ENCODE results near the gene C11orf65. TPM values are rescaled to one million over a fixed set of nuclear protein-coding genes. Genes with fewer than 3 reads are reported as not detected.
"Not testable (repeated sequence)": the region's sequence is repeated elsewhere in the genome, so short reads cannot be mapped to it uniquely, and the experiment has no call there.

Gene C11orf65
- total and polyA plus RNA-seq, 2 donors (not counting 1 experiment from before 2014, with no cell fraction given): 0.25 to 1.4 TPM

- Histone ChIP-seq H3K36me3 (replicated peaks in 1 of 2; ENCODE audit: control extremely low read depth in 1 of 2, control insufficient read depth in 1 of 2, extremely low read depth in 1 of 2, insufficient read depth in 2 of 2, low read length in 1 of 2) (no peaks in the 10 kb centered on the region), H3K9ac (ENCODE audit: low read length) (no peak overlapping the region), H3K4me1 (ENCODE audit: control insufficient read depth in 2 of 2, insufficient read depth in 2 of 2, low read length in 2 of 2) (no peaks in the 10 kb centered on the region), H3K27me3 (replicated peaks in 1 of 4; ENCODE audit: control extremely low read depth in 1 of 4, control insufficient read depth in 3 of 4, insufficient read depth in 4 of 4, low read length in 3 of 4) (no peaks in the 10 kb centered on the region), H3K4me3 (ENCODE audit: control extremely low read depth in 1 of 5, extremely low read depth in 1 of 5, insufficient read depth in 1 of 5, low read depth in 2 of 5, low read length in 4 of 5) (no peak overlapping the region), H3K79me2 (ENCODE audit: control insufficient read depth, insufficient read depth, low read length) (no peaks in the 10 kb centered on the region), H3K9me3 (ENCODE audit: control extremely low read depth in 1 of 3, control insufficient read depth in 2 of 3, insufficient read depth in 1 of 3, low read length in 2 of 3) (no peaks in the 10 kb centered on the region), H3K4me2 (replicated peaks; ENCODE audit: low read depth, low read length, poor library complexity, severe bottlenecking) (no peak overlapping the region), H2AFZ (ENCODE audit: insufficient read depth, low read depth, low read length, poor library complexity, severe bottlenecking) (no peak overlapping the region), H3K27ac (ENCODE audit: low read length in 2 of 2) (no peak overlapping the region), H4K20me1 (ENCODE audit: control insufficient read depth, insufficient read depth, low read length, poor library complexity, severe bottlenecking) (no peaks in the 10 kb centered on the region)
- no peak overlapping the region for H3K4me3 Mint-ChIP-seq
- 92% methylated on average over 3 of the region's 6 CpGs for WGBS (ENCODE audit: insufficient coverage)
- H3K9me3 Mint-ChIP-seq (ENCODE audit: insufficient read depth): no peaks in the 10 kb centered on the region
- CTCF ChIA-PET: no interaction called here
- POLR2A ChIA-PET: no interaction called here
- no peak overlapping the region for H3K27ac Mint-ChIP-seq
- no peak for ATAC-seq (ENCODE audit: low read depth)
- intact Hi-C loops (cut with micrococcal nuclease): no loop called here
- TF ChIP-seq, protein P1, sequence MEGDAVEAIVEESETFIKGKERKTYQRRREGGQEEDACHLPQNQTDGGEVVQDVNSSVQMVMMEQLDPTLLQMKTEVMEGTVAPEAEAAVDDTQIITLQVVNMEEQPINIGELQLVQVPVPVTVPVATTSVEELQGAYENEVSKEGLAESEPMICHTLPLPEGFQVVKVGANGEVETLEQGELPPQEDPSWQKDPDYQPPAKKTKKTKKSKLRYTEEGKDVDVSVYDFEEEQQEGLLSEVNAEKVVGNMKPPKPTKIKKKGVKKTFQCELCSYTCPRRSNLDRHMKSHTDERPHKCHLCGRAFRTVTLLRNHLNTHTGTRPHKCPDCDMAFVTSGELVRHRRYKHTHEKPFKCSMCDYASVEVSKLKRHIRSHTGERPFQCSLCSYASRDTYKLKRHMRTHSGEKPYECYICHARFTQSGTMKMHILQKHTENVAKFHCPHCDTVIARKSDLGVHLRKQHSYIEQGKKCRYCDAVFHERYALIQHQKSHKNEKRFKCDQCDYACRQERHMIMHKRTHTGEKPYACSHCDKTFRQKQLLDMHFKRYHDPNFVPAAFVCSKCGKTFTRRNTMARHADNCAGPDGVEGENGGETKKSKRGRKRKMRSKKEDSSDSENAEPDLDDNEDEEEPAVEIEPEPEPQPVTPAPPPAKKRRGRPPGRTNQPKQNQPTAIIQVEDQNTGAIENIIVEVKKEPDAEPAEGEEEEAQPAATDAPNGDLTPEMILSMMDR (IDR thresholded peaks at IDR 0.05): no peak
- TF ChIP-seq EZH2 (IDR thresholded peaks at IDR 0.05; ENCODE audit: borderline replicate concordance, insufficient read depth, low read depth, low read length, poor library complexity, severe bottlenecking): no peak
- DNase-seq: no peak
- H3K4me1 Mint-ChIP-seq: no peaks in the 10 kb centered on the region
- no peaks in the 10 kb centered on the region for H3K27me3 Mint-ChIP-seq
These were observed 68.9 kb downstream of the C11orf65 start for GRCh38 chr11:108398439-108398838.

GRCh38 chr11:108396672-108397071, 70.7 kb downstream of the C11orf65 start:
- H3K27me3 ChIP-seq (replicated peaks in 1 of 4; ENCODE audit: control extremely low read depth in 1 of 4, control insufficient read depth in 3 of 4, insufficient read depth in 4 of 4, low read length in 3 of 4); intact Hi-C loops (cut with micrococcal nuclease); H3K9me3 ChIP-seq (ENCODE audit: control extremely low read depth in 1 of 3, control insufficient read depth in 2 of 3, insufficient read depth in 1 of 3, low read length in 2 of 3); ATAC-seq (ENCODE audit: low read depth); H4K20me1 ChIP-seq (ENCODE audit: control insufficient read depth, insufficient read depth, low read length, poor library complexity, severe bottlenecking); DNase-seq; H3K4me3 Mint-ChIP-seq; H3K9me3 Mint-ChIP-seq (ENCODE audit: insufficient read depth); H3K4me1 ChIP-seq (ENCODE audit: control insufficient read depth in 2 of 2, insufficient read depth in 2 of 2, low read length in 2 of 2); H3K27ac ChIP-seq (ENCODE audit: low read length in 2 of 2); H2AFZ ChIP-seq (ENCODE audit: insufficient read depth, low read depth, low read length, poor library complexity, severe bottlenecking); CTCF ChIA-PET; H3K4me3 ChIP-seq (ENCODE audit: control extremely low read depth in 1 of 5, extremely low read depth in 1 of 5, insufficient read depth in 1 of 5, low read depth in 2 of 5, low read length in 4 of 5); H3K36me3 ChIP-seq (replicated peaks in 1 of 2; ENCODE audit: control extremely low read depth in 1 of 2, control insufficient read depth in 1 of 2, extremely low read depth in 1 of 2, insufficient read depth in 2 of 2, low read length in 1 of 2); H3K4me1 Mint-ChIP-seq; H3K9ac ChIP-seq (ENCODE audit: low read length); H3K79me2 ChIP-seq (ENCODE audit: control insufficient read depth, insufficient read depth, low read length); H3K27me3 Mint-ChIP-seq; H3K4me2 ChIP-seq (replicated peaks; ENCODE audit: low read depth, low read length, poor library complexity, severe bottlenecking); POLR2A ChIA-PET; H3K27ac Mint-ChIP-seq: not testable (repeated sequence)
- 100% methylated on average over 1 of the region's 6 CpGs for WGBS (ENCODE audit: insufficient coverage)
